Cortex of kidney (tissue), 1 donor: ENCODE data around the gene TBC1D22B.

ENCODE experiments used
- DNase-seq: peaks from one replicate; lab custom pipeline; 2025; lab: John Stamatoyannopoulos, UW

The TBC1D22B gene

GRCh38 chr6:37357288-37357687 lies 99.7 kb downstream of the TBC1D22B start:
- DNase-seq, result no peak

DNA sequence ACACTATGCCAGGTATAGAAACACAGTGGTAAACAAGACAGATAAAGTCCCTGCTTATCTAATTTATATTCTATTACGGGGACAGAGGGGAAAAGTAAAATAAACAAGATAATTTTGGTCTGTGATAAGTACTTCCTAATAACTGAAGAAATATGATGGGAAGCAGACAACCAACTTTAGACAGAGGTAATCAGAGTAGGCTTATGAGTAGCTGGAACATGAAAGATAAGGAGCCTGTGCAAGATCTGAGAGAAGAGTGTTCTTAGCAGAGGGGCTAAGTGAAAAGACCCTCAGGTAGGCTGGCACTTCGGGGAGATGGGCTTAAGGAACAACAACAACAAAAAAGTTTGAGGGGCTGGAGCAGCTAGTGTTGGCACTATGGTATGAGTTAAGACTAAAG lies 100.3 kb downstream of the TBC1D22B start:
- DNase-seq, result no peak

GRCh38 chr6:37359039-37359438 lies 101.5 kb downstream of the TBC1D22B start:
- DNase-seq, result no peak

- no peak for DNase-seq
Observed at GRCh38 chr6:37362101-37362828, 104.7 kb downstream of the TBC1D22B start.

- no peak for DNase-seq
Observed at GRCh38 chr6:37365791-37366190, 108.2 kb downstream of the TBC1D22B start.

DNA sequence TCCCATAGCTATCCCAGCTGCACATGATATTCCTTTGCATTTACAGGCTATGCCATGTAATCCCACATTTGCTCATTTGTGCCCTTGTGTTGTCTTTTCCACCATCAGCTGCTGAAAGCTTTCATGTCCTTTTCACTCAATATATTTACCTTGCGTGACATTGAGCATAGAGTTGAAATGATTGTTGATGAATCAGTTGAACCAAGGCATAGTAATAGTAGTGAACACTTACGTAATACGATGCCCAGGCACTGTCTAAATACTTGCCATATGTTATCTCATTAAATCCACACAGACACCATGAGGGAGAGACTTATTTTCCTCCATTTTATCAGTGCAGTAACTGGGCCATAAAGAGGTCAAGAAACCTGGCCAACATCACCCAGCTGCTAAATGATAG lies 109.3 kb downstream of the TBC1D22B start:
- no peak for DNase-seq

- DNase-seq, result no peak
Observed at GRCh38 chr6:37368961-37369320, 111.4 kb downstream of the TBC1D22B start.

GRCh38 chr6:37369321-37370201 lies 112.0 kb downstream of the TBC1D22B start:
- DNase-seq, result no peak

DNA sequence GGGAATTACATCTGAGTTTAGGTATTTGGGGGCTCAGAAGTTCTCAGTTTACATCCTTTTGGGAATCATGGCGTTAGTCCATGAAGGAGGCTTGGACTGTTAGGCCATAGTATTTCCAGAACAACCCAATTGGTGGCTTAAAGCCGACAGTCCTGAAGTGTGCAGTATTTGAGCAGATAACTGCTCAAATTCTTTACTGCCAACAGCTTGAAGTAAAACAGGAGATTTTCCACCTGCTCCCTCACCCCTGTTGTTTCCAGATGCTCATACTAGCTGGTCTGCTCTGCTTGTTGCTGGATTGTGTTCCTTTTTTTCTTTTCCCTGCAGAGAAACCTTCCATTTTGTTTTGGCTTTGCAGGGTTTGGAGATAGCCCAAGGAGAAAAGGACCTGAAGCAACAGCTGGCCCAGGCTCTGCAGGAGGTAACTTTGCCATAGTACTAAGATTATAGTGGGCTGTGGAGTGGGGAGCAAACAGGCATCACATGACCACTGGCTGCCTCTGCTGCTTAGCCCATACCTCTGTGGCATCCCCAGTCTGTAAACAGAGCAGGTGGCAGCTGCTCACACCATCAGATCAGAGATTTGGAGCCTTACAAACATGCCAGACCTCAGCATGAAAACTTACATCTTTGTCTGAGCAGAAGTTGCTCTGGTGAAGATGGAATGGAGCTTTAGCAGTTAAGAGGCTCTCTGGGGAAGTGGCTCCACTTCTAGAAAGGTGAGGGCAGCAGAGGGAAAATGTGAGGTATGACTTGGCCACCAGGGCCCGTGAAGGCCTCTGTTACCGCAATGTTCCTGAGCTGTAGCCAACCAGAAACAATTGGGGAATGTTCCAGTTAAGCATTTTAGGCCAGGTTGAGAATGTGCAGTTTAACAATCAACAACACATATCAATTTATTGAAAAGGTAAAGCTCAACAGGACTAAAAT lies 113.8 kb downstream of the TBC1D22B start:
- no peak for DNase-seq

DNA sequence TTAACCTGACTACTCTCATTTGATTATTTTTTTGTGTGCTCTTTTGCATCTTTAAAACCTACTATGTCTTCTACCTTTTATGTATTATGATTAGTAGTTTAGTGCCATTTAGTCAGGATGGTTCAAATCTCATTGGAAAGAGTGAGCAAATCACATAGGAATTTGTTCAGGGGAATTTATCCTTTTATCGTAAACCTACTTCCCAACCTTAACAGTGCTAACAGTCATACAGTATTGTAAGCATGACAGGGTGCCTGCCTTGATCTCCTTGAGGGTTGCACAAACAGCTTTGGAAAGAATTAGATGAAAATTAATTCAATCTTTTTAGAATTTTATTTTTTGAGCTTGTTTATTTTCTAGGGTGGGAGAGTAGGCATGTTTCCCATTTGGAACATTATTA lies 114.5 kb downstream of the TBC1D22B start:
- DNase-seq, result no peak

GRCh38 chr6:37373822-37374471 lies 116.4 kb downstream of the TBC1D22B start:
- no peak for DNase-seq

- no peak for DNase-seq
Observed at GRCh38 chr6:37375376-37375775, 117.8 kb downstream of the TBC1D22B start.

- no peak for DNase-seq
Observed at GRCh38 chr6:37376078-37376743, 118.6 kb downstream of the TBC1D22B start.

GRCh38 chr6:37381579-37381978 lies 124.0 kb downstream of the TBC1D22B start:
- DNase-seq, result no peak
